HepG2 (cell line): ENCODE measurements around the gene TNFSF9. TPM values are rescaled to one million over a fixed set of nuclear protein-coding genes. Genes with fewer than 3 reads are reported as not detected.

ENCODE experiments used
- ATAC-seq: fragments of 200-7000 bp; cut with Tn5 transposase; 3 replicates; pipeline ENCODE4 v1.9.1; 2020; ENCODE audit warnings: mild to moderate bottlenecking, moderate library complexity
- BruUV-seq: library from RNA; stranded (reverse); fragments of 400-500 nt; replicated peaks from 2 replicates; lab custom pipeline; 2021; lab: Mats Ljungman, UMichigan
- CTCF ChIA-PET: fragments of 300-600 bp; formaldehyde crosslinking; extraction: SDS; loops from one replicate; lab custom pipeline; 2021; ENCODE audit warnings: low total read pairs, inconsistent platforms, low intra/inter-chr PET ratio; lab: Yijun Ruan, JAX
- POLR2A ChIA-PET: fragments of 350-600 bp; sonication (Branson Sonifier 250); formaldehyde crosslinking; loops from one replicate; lab custom pipeline; 2020; ENCODE audit warnings: antibody characterized with exemption, inconsistent platforms; lab: Yijun Ruan, JAX
- DNase-seq: peaks from one replicate; pipeline ENCODE4 v3.0.0-alpha.2; 2015; ENCODE audit warnings: low spot score
- FAIRE-seq: peaks from 3 replicates; lab custom pipeline; 2011; peaks lifted over from hg19 to GRCh38; lab: Jason Lieb, UNC
- H2AFZ ChIP-seq: one replicate; pipeline ENCODE4 v1.6.1; 2011; ENCODE audit warnings: low read length, inconsistent platforms
- H3K27ac ChIP-seq: fragments of 300-600 bp; 3 replicates; pipeline ENCODE4 v1.8.0; 2011; ENCODE audit warnings: mixed run types, mild to moderate bottlenecking, mixed read lengths, low read length, inconsistent platforms; ENCODE audit not compliant: insufficient read depth; ENCODE audit errors: extremely low read length
- H3K27me3 ChIP-seq, 2 experiments: fragments of 200-600 bp in 1 of 2; 2 replicates in 1 of 2; 3 replicates in 1 of 2; pipeline versions ENCODE4 v1.6.0 to v1.8.0; 2011; ENCODE audit warnings: low read length in 2 of 2, mild to moderate bottlenecking in 2 of 2, moderate library complexity in 2 of 2, inconsistent platforms in 1 of 2; ENCODE audit not compliant: insufficient read depth in 2 of 2, control insufficient read depth in 1 of 2
- H3K36me3 ChIP-seq, 2 experiments: fragments of 200-600 bp in 1 of 2; replicated peaks in 1 of 2; 2 replicates in 1 of 2; 3 replicates in 1 of 2; pipeline versions ENCODE4 v1.5.1 to v1.8.0; 2011; ENCODE audit warnings: low read length in 2 of 2, inconsistent platforms in 1 of 2; ENCODE audit not compliant: insufficient read depth in 2 of 2, control insufficient read depth in 1 of 2
- H3K4me1 ChIP-seq: 2 replicates; pipeline ENCODE4 v1.5.1; 2012; ENCODE audit warnings: low read length, inconsistent platforms; ENCODE audit not compliant: insufficient read depth
- H3K4me2 ChIP-seq: 2 replicates; pipeline ENCODE4 v1.6.0; 2011; ENCODE audit warnings: low read depth, low read length, inconsistent platforms
- H3K4me3 ChIP-seq, 3 experiments: fragments of 200-600 bp in 1 of 3; sonication (generic), shearing (Covaris generic) in 1 of 3; replicated peaks in 1 of 3; 2 replicates each; pipeline ENCODE4 v1.5.1; 2011 to 2016; ENCODE audit warnings: low read length in 3 of 3, inconsistent platforms in 2 of 3, low read depth in 2 of 3, mild to moderate bottlenecking in 2 of 3, control low read depth in 1 of 3, mixed read lengths in 1 of 3; ENCODE audit not compliant: insufficient read depth in 1 of 3
- H3K79me2 ChIP-seq: one replicate; pipeline ENCODE4 v1.6.1; 2011; ENCODE audit warnings: low read length, inconsistent platforms; ENCODE audit not compliant: insufficient read depth
- H3K9ac ChIP-seq: 2 replicates; pipeline ENCODE4 v1.6.0; 2011; ENCODE audit warnings: mild to moderate bottlenecking, low read depth, low read length, inconsistent platforms; ENCODE audit not compliant: insufficient read depth
- H3K9me3 ChIP-seq: 2 replicates; pipeline ENCODE4 v1.5.1; 2012; ENCODE audit warnings: mild to moderate bottlenecking, low read length
- H4K20me1 ChIP-seq: 2 replicates; pipeline ENCODE4 v1.6.0; 2011; ENCODE audit warnings: inconsistent platforms, mild to moderate bottlenecking, low read length, moderate library complexity; ENCODE audit not compliant: insufficient read depth
- ARID5B ChIP-seq: IDR thresholded peaks from 2 replicates; pipeline ENCODE4 v1.4.0; 2020; ENCODE audit warnings: mild to moderate bottlenecking, missing genetic modification reagents
- BCLAF1 ChIP-seq: fragments of 450-650 bp; IDR thresholded peaks from 2 replicates; pipeline ENCODE4 v1.6.1; 2017; ENCODE audit warnings: mild to moderate bottlenecking
- FOXA1 ChIP-seq, 2 experiments: fragments of 450-650 bp in 1 of 2; sonication (generic) in 1 of 2; formaldehyde crosslinking in 1 of 2; IDR thresholded peaks; 2 replicates each; pipeline versions ENCODE4 v1.4.0 to v1.6.1; 2016 to 2020; ENCODE audit warnings: missing genetic modification reagents in 1 of 2
- KAT8 ChIP-seq: IDR thresholded peaks from 2 replicates; pipeline ENCODE4 v1.6.1; 2016; ENCODE audit warnings: missing genetic modification reagents, missing compliant biosample characterization
- ZMYM3 ChIP-seq: sonication (generic); formaldehyde crosslinking; IDR thresholded peaks from 2 replicates; pipeline ENCODE4 v1.5.1; 2020; ENCODE audit warnings: mild to moderate bottlenecking, missing genetic modification reagents
- ZNF205 ChIP-seq: IDR thresholded peaks from 2 replicates; pipeline ENCODE4 v1.6.1; 2018; ENCODE audit warnings: missing biosample characterization, missing genetic modification reagents
- ZNF335 ChIP-seq: sonication (generic); formaldehyde crosslinking; IDR thresholded peaks from 2 replicates; pipeline ENCODE4 v1.4.0; 2020; ENCODE audit warnings: missing genetic modification reagents
- ZNF446 ChIP-seq: sonication (generic); formaldehyde crosslinking; IDR thresholded peaks from 2 replicates; pipeline ENCODE4 v1.5.0; 2020; ENCODE audit warnings: mild to moderate bottlenecking, missing genetic modification reagents
- ZNF567 ChIP-seq: sonication (generic); formaldehyde crosslinking; IDR thresholded peaks from 2 replicates; pipeline ENCODE4 v1.8.1; 2023; ENCODE audit warnings: mild to moderate bottlenecking, missing genetic modification reagents, borderline replicate concordance
- ZNF644 ChIP-seq: IDR thresholded peaks from 2 replicates; pipeline ENCODE4 v1.6.1; 2016; ENCODE audit warnings: low read depth
- WGBS: methylation state at CpG from one replicate; pipeline ENCODE4 v1.1.6; 2017; ENCODE audit warnings: low lambda C conversion rate; 5-methylcytosine and 5-hydroxymethylcytosine counted together
- in situ Hi-C: cut with HindIII; loops from 2 replicates; pipeline ENCODE4 v1.10.0; 2017; ENCODE audit warnings: low pct_unique_long_range_greater_than_20kb; ENCODE audit not compliant: extremely low pct_ligation_motif_present
- intact Hi-C: fragments of 100-400 bp; cut with micrococcal nuclease; formaldehyde crosslinking; loops from one replicate; pipeline ENCODE4 v1.10.0; 2022; ENCODE audit not compliant: unreplicated experiment
- polyA plus RNA-seq, 8 experiments: library from polyadenylated mRNA; depleted of rRNA in 3 of 8; stranded (reverse) in 7 of 8; unstranded in 1 of 8; fragments of >200 nt; fragmentation: Illumina TruSeq in 4 of 8; extraction: Trizol in 4 of 8; gene quantifications; 2 replicates each; pipeline versions ENCODE4 v1.2.1 to v1.2.3, GENCODE V29; 2011 to 2016; ENCODE audit warnings: low read depth in 4 of 8, missing spikeins in 1 of 8, mixed read lengths in 1 of 8; ENCODE audit not compliant: insufficient read depth in 1 of 8
- total RNA-seq, 5 experiments: library from RNA; depleted of rRNA; stranded (reverse); fragments of >200 nt; fragmentation: Illumina TruSeq; extraction: Trizol; gene quantifications; 2 replicates each; pipeline ENCODE4 v1.2.3, GENCODE V29; 2016; ENCODE audit warnings: low read depth in 1 of 5

Gene TNFSF9
- total and polyA plus RNA-seq, 2 of the 13 experiments (the other 11 are each of a cell fraction or from before 2014, with no cell fraction given): 1.0 to 1.8 TPM

- H3K4me3 ChIP-seq: no peak overlapping the region
- peaks cover 0 to 14% of the 10 kb centered on the region in 2 experiments; a peak in 3 of 5 replicates for H3K27me3 ChIP-seq
- CTCF ChIA-PET: no interaction called here
- POLR2A ChIA-PET: no interaction called here
- H3K27ac ChIP-seq: no peak overlapping the region
- no peak overlapping the region for H2AFZ ChIP-seq
- WGBS: 65% methylated on average over 17 of the region's 17 CpGs
- no peaks in the 10 kb centered on the region for H3K9me3 ChIP-seq
- ATAC-seq (no peak; the same call in 2 of the 3 replicates), FAIRE-seq (no peak), DNase-seq (no peak)
- no peak for TF ChIP-seq ZNF567 (CRISPR knock-in tag)
- TF ChIP-seq KAT8 (CRISPR knock-in tag): 0 out of 2 replicates have a peak, but pooled peaks have one; percentile 7
- 0 out of 2 replicates have a peak, but pooled peaks have one; percentile 16 for TF ChIP-seq ZNF335 (CRISPR knock-in tag)
- in situ Hi-C loops (no loop called here), intact Hi-C loops (no loop called here)
- H3K36me3 ChIP-seq: no peaks in the 10 kb centered on the region
- BruUV-seq: no TSS peak
- H3K4me1 ChIP-seq: peaks cover 47% of the 10 kb centered on the region
- no peaks in the 10 kb centered on the region for H4K20me1 ChIP-seq
- no peak overlapping the region for H3K9ac ChIP-seq
- no peaks in the 10 kb centered on the region for H3K79me2 ChIP-seq
- no peak overlapping the region for H3K4me2 ChIP-seq
Measured at GRCh38 chr19:6527893-6528543, 2.8 kb upstream of the TNFSF9 start.

GRCh38 chr19:6528544-6529121 lies 2.2 kb upstream of the TNFSF9 start:
- H2AFZ ChIP-seq: no peak overlapping the region
- no peak for FAIRE-seq
- no peaks in the 10 kb centered on the region for H4K20me1 ChIP-seq
- H3K4me1 ChIP-seq: peaks cover 47% of the 10 kb centered on the region
- in situ Hi-C loops (no loop called here), intact Hi-C loops (no loop called here)
- no peaks in the 10 kb centered on the region for H3K9me3 ChIP-seq
- 25% methylated on average over 7 of the region's 9 CpGs for WGBS
- H3K27me3 ChIP-seq: peaks cover 0 to 14% of the 10 kb centered on the region in 2 experiments; a peak in 3 of 5 replicates
- ATAC-seq: peak; percentile 59
- POLR2A ChIA-PET: no interaction called here
- no TSS peak for BruUV-seq
- H3K36me3 ChIP-seq: no peaks in the 10 kb centered on the region
- H3K79me2 ChIP-seq: no peaks in the 10 kb centered on the region
- CTCF ChIA-PET: no interaction called here
- H3K4me2 ChIP-seq: peak overlapping the region; percentile 33; the same call in 1 of the 2 replicates
- H3K9ac ChIP-seq: no peak overlapping the region
- DNase-seq: peak; percentile 60
- no peak overlapping the region; a peak in 1 of 6 replicates for H3K4me3 ChIP-seq
- H3K27ac ChIP-seq: no peak overlapping the region
- TF ChIP-seq ZNF644 (CRISPR knock-in tag): peak; percentile 88; the same call in 1 of the 2 replicates
- no peak for TF ChIP-seq ZNF446
- TF ChIP-seq FOXA1 (IDR thresholded peaks at IDR 0.05): no peak
- 0 out of 2 replicates have a peak, but pooled peaks have one; percentile 28 for TF ChIP-seq FOXA1 (CRISPR knock-in tag; IDR thresholded peaks at IDR 0.05)
- TF ChIP-seq ZNF205 (CRISPR knock-in tag): no peak
- TF ChIP-seq BCLAF1: no peak
- TF ChIP-seq ZMYM3 (CRISPR knock-in tag): 0 out of 2 replicates have a peak, but pooled peaks have one; percentile 22
- TF ChIP-seq ARID5B (CRISPR knock-in tag): 0 out of 2 replicates have a peak, but pooled peaks have one; percentile 14
